H9 (cell line): ENCODE measurements around the gene SHH. TPM values are rescaled to one million over a fixed set of nuclear protein-coding genes. Genes with fewer than 3 reads are reported as not detected.
"Not testable (repeated sequence)": the region's sequence is repeated elsewhere in the genome, so short reads cannot be mapped to it uniquely, and the experiment has no call there.

Experiments used
- DNase-seq: peaks from one replicate; pipeline ENCODE4 v3.0.0-alpha.2; 2017
- H2AFZ ChIP-seq: one replicate; pipeline ENCODE4 v1.6.1; 2013; ENCODE audit warnings: mild to moderate bottlenecking, low read length, control low read depth, moderate library complexity
- H2AK5ac ChIP-seq: 2 replicates; pipeline ENCODE4 v1.6.1; 2013; ENCODE audit warnings: low read length, control low read depth, mixed read lengths; ENCODE audit not compliant: insufficient read length
- H2BK120ac ChIP-seq: one replicate; pipeline ENCODE4 v1.6.1; 2013; ENCODE audit warnings: low read depth, mild to moderate bottlenecking, low read length, control low read depth, inconsistent platforms; ENCODE audit not compliant: poor library complexity, severe bottlenecking
- H2BK12ac ChIP-seq: 2 replicates; pipeline ENCODE4 v1.6.1; 2013; ENCODE audit warnings: low read length, control low read depth, mixed read lengths, low read depth; ENCODE audit not compliant: insufficient read length
- H2BK15ac ChIP-seq: 2 replicates; pipeline ENCODE4 v1.6.1; 2013; ENCODE audit warnings: low read depth, low read length, control low read depth
- H2BK20ac ChIP-seq: one replicate; pipeline ENCODE4 v1.6.1; 2013; ENCODE audit warnings: low read depth, mild to moderate bottlenecking, low read length, control low read depth, inconsistent platforms; ENCODE audit not compliant: poor library complexity, severe bottlenecking
- H2BK5ac ChIP-seq: 2 replicates; pipeline ENCODE4 v1.6.1; 2013; ENCODE audit warnings: low read length, control low read depth, mixed read lengths; ENCODE audit not compliant: insufficient read length
- H3K14ac ChIP-seq: 2 replicates; pipeline ENCODE4 v1.6.1; 2013; ENCODE audit warnings: low read length, control low read depth; ENCODE audit not compliant: insufficient read depth
- H3K18ac ChIP-seq: 2 replicates; pipeline ENCODE4 v1.6.1; 2013; ENCODE audit warnings: low read depth, mild to moderate bottlenecking, mixed read lengths, low read length, control low read depth; ENCODE audit not compliant: insufficient read length
- H3K23ac ChIP-seq: 2 replicates; pipeline ENCODE4 v1.6.1; 2013; ENCODE audit warnings: low read length, control low read depth, mixed read lengths, low read depth; ENCODE audit not compliant: insufficient read length
- H3K23me2 ChIP-seq: 2 replicates; pipeline ENCODE4 v1.6.1; 2013; ENCODE audit warnings: low read depth, mild to moderate bottlenecking, mixed read lengths, low read length, control low read depth; ENCODE audit not compliant: insufficient read length, poor library complexity, severe bottlenecking
- H3K27ac ChIP-seq: 2 replicates; pipeline ENCODE4 v1.5.1; 2013; ENCODE audit warnings: low read length, control low read depth, mixed read lengths, low read depth; ENCODE audit not compliant: insufficient read length
- H3K27me3 ChIP-seq: 2 replicates; pipeline ENCODE4 v1.6.1; 2013; ENCODE audit warnings: low read length, control low read depth, inconsistent platforms; ENCODE audit not compliant: insufficient read depth
- H3K4ac ChIP-seq: 2 replicates; pipeline ENCODE4 v1.6.1; 2013; ENCODE audit warnings: low read depth, mild to moderate bottlenecking, control low read depth, inconsistent platforms, low read length, moderate library complexity
- H3K4me1 ChIP-seq: 2 replicates; pipeline ENCODE4 v1.6.1; 2013; ENCODE audit warnings: low read length, control low read depth, inconsistent platforms; ENCODE audit not compliant: insufficient read depth
- H3K4me2 ChIP-seq: 2 replicates; pipeline ENCODE4 v1.6.1; 2013; ENCODE audit warnings: low read length, control low read depth, mixed read lengths; ENCODE audit not compliant: insufficient read length, insufficient read depth
- H3K56ac ChIP-seq: 2 replicates; pipeline ENCODE4 v1.6.1; 2013; ENCODE audit warnings: low read depth, mild to moderate bottlenecking, mixed read lengths, low read length, control low read depth; ENCODE audit not compliant: insufficient read length
- H3K79me1 ChIP-seq: 2 replicates; pipeline ENCODE4 v1.6.1; 2013; ENCODE audit warnings: low read depth, mild to moderate bottlenecking, moderate library complexity, low read length, control low read depth, inconsistent platforms; ENCODE audit not compliant: insufficient read depth, poor library complexity, severe bottlenecking
- H3K79me2 ChIP-seq: 2 replicates; pipeline ENCODE4 v1.6.1; 2013; ENCODE audit warnings: low read length, control low read depth, inconsistent platforms; ENCODE audit not compliant: insufficient read depth
- H3K9ac ChIP-seq: 2 replicates; pipeline ENCODE4 v1.6.1; 2013; ENCODE audit warnings: low read length, control low read depth, mixed read lengths; ENCODE audit not compliant: insufficient read length; ENCODE audit errors: extremely low read depth
- H3K9me3 ChIP-seq: one replicate; pipeline ENCODE4 v1.6.1; 2013; ENCODE audit warnings: low read depth, low read length, inconsistent platforms; ENCODE audit not compliant: control insufficient read depth
- H3T11ph ChIP-seq: one replicate; pipeline ENCODE4 v1.6.1; 2013; ENCODE audit warnings: mild to moderate bottlenecking, low read length, control low read depth, inconsistent platforms
- H4K20me1 ChIP-seq: one replicate; pipeline ENCODE4 v1.6.1; 2013; ENCODE audit not compliant: control insufficient read depth, insufficient read length, insufficient read depth
- H4K5ac ChIP-seq: 2 replicates; pipeline ENCODE4 v1.6.1; 2013; ENCODE audit warnings: low read depth, mild to moderate bottlenecking, mixed read lengths, low read length, control low read depth; ENCODE audit not compliant: insufficient read length
- H4K8ac ChIP-seq: replicated peaks from 2 replicates; pipeline ENCODE4 v1.6.1; 2013; ENCODE audit warnings: low read length, control low read depth, mixed read lengths, low read depth; ENCODE audit not compliant: insufficient read length
- H4K91ac ChIP-seq: 2 replicates; pipeline ENCODE4 v1.6.1; 2013; ENCODE audit warnings: low read depth, mild to moderate bottlenecking, moderate library complexity, mixed read lengths, low read length, control low read depth; ENCODE audit not compliant: insufficient read length
- H3K27ac Mint-ChIP-seq, 3 experiments: 2 replicates in 2 of 3; 3 replicates in 1 of 3; pipeline ENCODE4 v1.8.0; 2020 to 2021; ENCODE audit warnings: mixed read lengths in 3 of 3, mild to moderate bottlenecking in 1 of 3, moderate library complexity in 1 of 3
- H3K27me3 Mint-ChIP-seq: 2 replicates; pipeline ENCODE4 v1.8.0; 2021; ENCODE audit warnings: low read depth, mild to moderate bottlenecking, moderate library complexity, mixed read lengths
- H3K36me3 Mint-ChIP-seq, 3 experiments: 2 replicates in 2 of 3; 3 replicates in 1 of 3; pipeline ENCODE4 v1.8.0; 2020 to 2021; ENCODE audit warnings: low read depth in 3 of 3, mixed read lengths in 3 of 3; ENCODE audit not compliant: insufficient read depth in 1 of 3
- H3K4me1 Mint-ChIP-seq, 2 experiments: 2 replicates each; pipeline ENCODE4 v1.8.0; 2020; ENCODE audit warnings: mixed read lengths in 2 of 2
- H3K4me3 Mint-ChIP-seq, 2 experiments: 2 replicates in 1 of 2; 3 replicates in 1 of 2; pipeline ENCODE4 v1.8.0; 2020 to 2021; ENCODE audit warnings: mild to moderate bottlenecking in 2 of 2, mixed read lengths in 2 of 2, moderate library complexity in 1 of 2
- H3K9me3 Mint-ChIP-seq, 2 experiments: 2 replicates in 1 of 2; 3 replicates in 1 of 2; pipeline ENCODE4 v1.8.0; 2020; ENCODE audit warnings: mild to moderate bottlenecking in 2 of 2, mixed read lengths in 2 of 2, moderate library complexity in 1 of 2
- CTCF ChIP-seq: fragments of 200-600 bp; sonication (generic); conservative IDR thresholded peaks from 3 replicates; pipeline ENCODE4 v1.8.0; 2021; ENCODE audit warnings: antibody characterized with exemption, mild to moderate bottlenecking
- WGBS: extraction: QIAGEN DNeasy Blood & Tissue Kit; methylation state at CpG from one replicate; pipeline ENCODE4 v1.1.7; 2013; ENCODE audit warnings: missing lambda C conversion rate, low lambda C conversion rate, mixed read lengths; ENCODE audit not compliant: insufficient read length; ENCODE audit errors: extremely low coverage; 5-methylcytosine and 5-hydroxymethylcytosine counted together
- total RNA-seq: library from RNA; stranded (reverse); gene quantifications from 2 replicates; pipeline ENCODE4 v1.2.1, GENCODE V29; 2021

Gene SHH
- total RNA-seq, 1 experiment from 2014 or later = 0.07 TPM

- Histone ChIP-seq H2AFZ (no peak overlapping the region), H2BK5ac (no peak overlapping the region), H2BK20ac (no peak overlapping the region), H3K4me1 (no peaks in the 10 kb centered on the region), H3K14ac (no peak overlapping the region), H3K4me2 (no peak overlapping the region), H3K18ac (no peak overlapping the region), H3K4ac (no peak overlapping the region), H3K79me2 (no peaks in the 10 kb centered on the region), H3K23ac (no peak overlapping the region), H2BK12ac (no peak overlapping the region), H3K79me1 (no peaks in the 10 kb centered on the region), H4K20me1 (no peaks in the 10 kb centered on the region), H3K9ac (no peak overlapping the region), H4K8ac (no peak overlapping the region), H2BK15ac (no peak overlapping the region), H3T11ph (no peak overlapping the region), H3K56ac (no peak overlapping the region), H3K23me2 (peaks cover 3% of the 10 kb centered on the region), H3K27ac (no peak overlapping the region), H4K91ac (no peak overlapping the region), H3K9me3 (no peaks in the 10 kb centered on the region), H3K27me3 (peaks cover 16% of the 10 kb centered on the region), H2AK5ac (no peak overlapping the region), H4K5ac (no peak overlapping the region), H2BK120ac (no peak overlapping the region)
- DNase-seq = no peak
- no peaks in the 10 kb centered on the region for H3K9me3 Mint-ChIP-seq
- no CpG with 5 or more reads among the region's 21 CpGs for WGBS
- no peaks in the 10 kb centered on the region; a peak in 1 of 7 replicates for H3K36me3 Mint-ChIP-seq
- no peak for TF ChIP-seq CTCF
- no peak overlapping the region for H3K4me3 Mint-ChIP-seq
- no peak overlapping the region for H3K27ac Mint-ChIP-seq
- peaks cover 39% of the 10 kb centered on the region for H3K27me3 Mint-ChIP-seq
- H3K4me1 Mint-ChIP-seq = peaks cover 0 to 15% of the 10 kb centered on the region in 2 experiments; a peak in 2 of 4 replicates
Measured at GRCh38 chr7:155818154-155818819, 6.0 kb upstream of the SHH start.

- H2AFZ ChIP-seq, H2AK5ac ChIP-seq, H3K79me2 ChIP-seq, H3K27ac Mint-ChIP-seq, H3K4me2 ChIP-seq, H2BK20ac ChIP-seq, H3K9me3 Mint-ChIP-seq, H4K8ac ChIP-seq, H3K4me3 Mint-ChIP-seq, H3K4ac ChIP-seq, H4K91ac ChIP-seq, H3T11ph ChIP-seq, H2BK15ac ChIP-seq, H2BK5ac ChIP-seq, H2BK120ac ChIP-seq, H3K4me1 ChIP-seq, H3K14ac ChIP-seq, H2BK12ac ChIP-seq, H3K23me2 ChIP-seq, H3K56ac ChIP-seq, H3K23ac ChIP-seq, H3K9ac ChIP-seq, H3K79me1 ChIP-seq, H3K27ac ChIP-seq, H4K5ac ChIP-seq, DNase-seq, H3K36me3 Mint-ChIP-seq, H3K18ac ChIP-seq, H3K9me3 ChIP-seq, H4K20me1 ChIP-seq: not testable (repeated sequence)
- Mint-ChIP-seq H3K27me3 (peaks cover 47% of the 10 kb centered on the region), H3K4me1 (peaks cover 0 to 21% of the 10 kb centered on the region in 2 experiments; a peak in 3 of 4 replicates)
- no CpG with 5 or more reads among the region's 4 CpGs for WGBS
- peaks cover 24% of the 10 kb centered on the region for H3K27me3 ChIP-seq
Measured at GRCh38 chr7:155817515-155817914, 5.3 kb upstream of the SHH start.
